HG03342 (cell line): ENCODE measurements around the gene CADM2.
"Not testable (repeated sequence)": the region's sequence is repeated elsewhere in the genome, so short reads cannot be mapped to it uniquely, and the experiment has no call there.

Experiments used
- ATAC-seq: cut with Tn5 transposase; IDR thresholded peaks from one replicate; pipeline ENCODE4 v1.9.1; 2021; ENCODE audit warnings: mild to moderate bottlenecking, moderate library complexity; ENCODE audit not compliant: unreplicated experiment

The CADM2 gene

DNA sequence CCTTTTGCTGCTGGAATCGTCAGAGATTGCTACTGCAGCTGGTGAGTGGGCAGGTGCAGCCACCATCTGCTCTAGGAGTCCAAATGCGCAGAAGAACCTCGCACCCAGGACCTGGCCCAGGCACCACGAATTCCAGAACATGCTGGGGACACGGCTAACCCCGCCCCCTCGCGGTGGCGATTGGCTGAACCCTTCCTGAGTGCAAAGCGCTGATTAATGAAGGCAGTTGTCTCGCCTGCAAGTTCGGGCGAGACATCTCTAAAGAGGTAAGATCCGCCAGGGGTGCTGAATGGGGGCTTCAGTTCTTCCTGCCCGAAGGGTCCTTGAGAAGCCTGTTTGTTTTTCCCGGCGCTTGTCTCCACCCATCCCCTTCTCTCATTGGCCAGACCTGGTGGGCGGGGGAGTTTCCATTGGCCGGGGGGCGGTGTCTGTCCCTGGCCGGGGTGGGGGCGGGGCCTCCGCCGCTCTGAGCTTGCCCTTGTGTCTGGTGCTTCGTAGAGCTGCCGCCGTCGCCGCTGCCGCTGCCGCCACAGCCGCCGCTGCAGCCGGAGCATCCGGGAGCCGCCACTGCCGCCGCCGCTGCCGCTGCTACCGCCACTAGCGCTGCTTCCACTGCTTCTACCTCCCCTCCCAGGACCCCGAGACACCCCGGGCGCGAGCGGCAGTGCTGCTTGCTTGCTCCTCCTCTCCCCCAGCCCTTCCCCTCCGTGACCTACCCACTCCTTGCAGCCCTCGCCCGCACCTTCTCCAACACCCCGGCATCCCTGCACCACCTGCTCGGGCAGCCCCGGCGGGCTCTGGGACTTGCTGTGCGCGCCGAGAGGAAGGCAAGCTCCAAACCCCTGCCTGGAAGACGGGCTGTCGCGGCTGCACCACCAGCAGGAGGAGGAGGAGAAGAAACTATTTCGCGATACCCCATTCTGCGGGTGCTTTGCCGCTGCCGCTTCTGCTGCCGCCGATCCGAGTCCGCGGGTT lies at the start of gene CADM2:
TSS of gene CADM2 (plus strand) at position 495 of the 975 bp plus-strand sequence.
- peak; percentile 96 for ATAC-seq

DNA sequence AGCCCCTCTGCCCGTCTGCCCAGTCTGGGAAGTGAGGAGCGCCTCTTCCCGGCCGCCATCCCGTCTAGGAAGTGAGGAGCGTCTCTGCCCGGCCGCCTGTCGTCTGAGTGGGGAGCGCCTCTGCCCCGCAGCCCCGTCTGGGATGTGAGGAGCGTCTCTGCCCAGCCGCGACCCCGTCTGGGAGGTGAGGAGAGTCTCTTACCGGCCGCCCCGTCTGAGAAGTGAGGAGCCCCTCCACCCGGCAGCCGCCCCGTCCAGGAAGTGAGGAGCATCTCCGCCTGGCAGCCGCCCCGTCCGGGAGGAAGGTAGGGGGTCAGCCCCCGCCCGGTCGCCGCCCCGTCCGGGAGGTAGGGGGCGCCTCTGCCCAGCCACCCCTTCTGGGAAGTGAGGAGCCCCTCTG lies 40.2 kb upstream of the CADM2 start:
- not testable (repeated sequence) for ATAC-seq

DNA sequence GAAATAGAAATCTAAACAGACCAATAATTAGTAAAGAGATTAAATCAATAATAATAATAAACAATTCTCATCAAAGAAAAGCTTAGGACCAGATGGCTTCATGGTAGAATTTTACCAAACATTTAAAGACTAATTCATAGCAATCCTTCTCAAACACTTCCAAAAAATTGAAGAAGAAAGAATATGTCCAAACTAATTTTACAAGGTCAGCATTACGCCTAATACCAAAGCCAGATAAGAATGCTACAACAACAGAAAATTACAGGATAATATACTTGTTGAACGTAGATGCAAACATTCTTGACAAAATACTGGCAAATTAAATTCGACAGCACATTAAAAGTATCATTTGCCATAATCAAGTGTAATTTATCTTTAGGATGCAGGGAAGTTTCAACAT lies 36.1 kb upstream of the CADM2 start:
- no peak for ATAC-seq

DNA sequence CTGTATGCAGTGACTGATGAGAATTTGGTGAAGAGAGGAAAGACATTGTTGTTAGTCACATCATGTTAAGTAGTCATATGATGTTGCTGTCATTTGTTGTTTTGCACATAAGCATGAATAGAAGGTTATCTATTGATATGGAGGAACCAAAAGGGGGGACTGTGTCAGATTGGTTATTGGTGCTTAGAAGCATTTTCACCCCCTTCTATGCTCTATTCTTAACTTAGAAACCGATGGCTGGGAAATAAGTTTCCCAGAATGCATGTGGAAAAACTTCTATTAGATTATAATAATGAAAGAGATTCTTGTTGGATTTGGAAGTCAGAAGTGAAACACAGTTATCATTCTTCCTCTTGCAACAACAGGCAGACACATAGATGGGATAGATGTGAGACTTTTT lies 33.2 kb upstream of the CADM2 start:
- no peak for ATAC-seq

DNA sequence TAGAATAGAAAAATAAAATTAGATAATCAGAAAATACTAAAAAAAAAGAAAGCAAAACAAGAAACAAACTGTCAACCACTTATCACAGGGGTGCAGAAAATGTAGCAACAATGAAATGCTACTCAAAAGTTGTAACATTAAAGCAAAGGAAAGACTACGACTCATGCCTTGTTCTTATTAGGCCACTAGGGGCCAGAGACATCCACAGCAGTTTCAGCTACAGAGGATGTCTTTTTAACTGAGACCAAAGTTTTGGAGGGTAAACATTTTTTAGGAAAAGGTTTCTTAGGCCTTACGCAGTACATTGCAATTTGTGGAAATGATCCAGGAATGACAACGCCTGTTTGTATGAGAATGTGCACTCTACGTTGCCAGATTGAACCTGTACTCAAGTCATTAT lies 15.4 kb upstream of the CADM2 start:
- no peak for ATAC-seq

DNA sequence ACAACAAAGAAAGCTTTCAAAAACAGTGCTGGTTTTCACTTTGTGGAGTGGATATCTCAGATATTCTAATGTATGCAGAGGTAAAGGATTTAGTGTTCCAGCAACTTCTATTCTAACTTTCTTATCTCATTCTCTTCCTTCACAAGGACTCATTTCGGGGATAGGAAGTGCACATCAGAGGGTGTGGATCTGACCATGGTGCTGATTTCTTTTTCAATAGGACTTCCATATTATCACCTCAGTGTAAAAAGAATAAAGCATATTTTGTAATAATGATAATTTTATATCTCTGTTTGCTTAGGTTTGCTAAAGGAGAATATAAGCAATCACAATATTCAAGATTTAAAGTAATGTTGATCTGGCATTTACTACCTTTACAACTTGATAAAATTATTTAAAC lies 12.5 kb upstream of the CADM2 start:
- no peak for ATAC-seq

DNA sequence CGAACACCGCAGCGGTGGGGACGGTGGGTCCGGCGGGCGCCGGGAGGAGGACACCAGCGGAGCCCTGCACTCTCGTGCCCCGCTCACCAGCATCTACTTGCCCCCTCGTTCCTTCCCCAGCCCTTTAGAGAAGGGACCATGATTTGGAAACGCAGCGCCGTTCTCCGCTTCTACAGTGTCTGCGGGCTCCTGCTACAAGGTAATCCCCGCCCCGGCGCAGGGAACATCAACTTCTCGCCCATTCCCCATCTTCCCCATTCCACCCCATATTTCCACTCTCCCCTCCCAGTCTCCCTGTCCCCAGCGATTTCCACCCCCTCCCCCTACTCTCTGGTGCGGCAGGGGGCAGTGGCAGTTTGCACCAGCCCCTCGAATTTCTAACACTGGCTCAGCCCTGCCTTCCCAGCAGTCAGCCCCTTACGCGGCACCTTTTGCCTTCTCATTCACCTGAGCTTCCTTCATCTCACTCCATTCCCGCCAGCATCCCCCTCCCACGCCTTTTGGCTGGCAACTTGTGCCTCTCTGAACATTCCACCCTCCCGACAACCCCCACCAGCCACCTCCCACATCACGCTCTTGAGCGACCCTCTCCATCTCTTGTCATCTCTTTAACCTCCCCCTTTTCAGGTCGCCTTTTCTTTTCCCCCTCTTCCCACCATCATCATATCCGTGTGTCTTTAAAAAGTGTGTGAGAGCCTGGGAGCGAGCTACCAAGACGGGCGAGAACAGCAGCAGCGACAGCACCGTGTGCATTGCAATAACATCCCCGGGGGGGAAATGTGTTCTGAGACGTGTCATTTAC lies 882 bp downstream of the CADM2 start:
- ATAC-seq = no peak

DNA sequence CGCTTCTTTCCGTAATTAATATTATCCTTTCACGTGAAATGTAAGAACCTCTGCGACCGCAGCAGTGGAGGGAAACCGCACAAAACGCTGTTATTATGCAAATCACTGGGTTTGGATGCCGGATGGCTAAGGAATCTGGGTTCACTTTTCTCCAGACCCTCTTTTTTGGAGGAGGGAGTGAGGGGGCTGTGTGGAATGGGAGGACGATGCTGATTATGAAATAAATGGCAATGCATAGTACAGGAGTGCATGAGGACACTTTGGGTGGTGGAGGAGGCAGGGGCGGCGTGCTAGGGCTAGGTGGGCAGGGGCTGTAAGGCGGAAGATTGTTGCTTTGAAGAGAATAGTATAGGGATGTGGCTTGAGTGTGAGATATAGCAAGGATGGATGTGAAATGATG lies 1.8 kb downstream of the CADM2 start:
- no peak for ATAC-seq

DNA sequence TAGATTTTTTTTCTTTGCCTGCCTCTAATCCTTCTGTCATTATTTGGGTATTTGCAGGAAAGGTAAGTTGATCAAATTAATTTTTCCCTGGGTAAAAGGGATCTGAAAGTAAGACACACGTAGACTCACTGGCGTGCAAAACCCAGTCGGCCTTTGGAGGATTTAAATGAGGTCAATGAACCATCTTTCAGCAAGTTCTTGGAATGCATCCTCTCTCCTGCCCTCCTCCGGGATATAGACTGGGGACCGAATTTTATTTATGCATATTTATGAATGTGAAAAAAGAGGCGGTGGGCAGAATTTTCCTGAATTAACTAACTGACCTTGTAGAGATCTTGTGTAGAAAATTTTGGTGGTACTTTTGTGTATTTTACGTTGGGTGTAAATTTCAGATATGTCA lies 2.2 kb downstream of the CADM2 start:
- ATAC-seq = no peak

DNA sequence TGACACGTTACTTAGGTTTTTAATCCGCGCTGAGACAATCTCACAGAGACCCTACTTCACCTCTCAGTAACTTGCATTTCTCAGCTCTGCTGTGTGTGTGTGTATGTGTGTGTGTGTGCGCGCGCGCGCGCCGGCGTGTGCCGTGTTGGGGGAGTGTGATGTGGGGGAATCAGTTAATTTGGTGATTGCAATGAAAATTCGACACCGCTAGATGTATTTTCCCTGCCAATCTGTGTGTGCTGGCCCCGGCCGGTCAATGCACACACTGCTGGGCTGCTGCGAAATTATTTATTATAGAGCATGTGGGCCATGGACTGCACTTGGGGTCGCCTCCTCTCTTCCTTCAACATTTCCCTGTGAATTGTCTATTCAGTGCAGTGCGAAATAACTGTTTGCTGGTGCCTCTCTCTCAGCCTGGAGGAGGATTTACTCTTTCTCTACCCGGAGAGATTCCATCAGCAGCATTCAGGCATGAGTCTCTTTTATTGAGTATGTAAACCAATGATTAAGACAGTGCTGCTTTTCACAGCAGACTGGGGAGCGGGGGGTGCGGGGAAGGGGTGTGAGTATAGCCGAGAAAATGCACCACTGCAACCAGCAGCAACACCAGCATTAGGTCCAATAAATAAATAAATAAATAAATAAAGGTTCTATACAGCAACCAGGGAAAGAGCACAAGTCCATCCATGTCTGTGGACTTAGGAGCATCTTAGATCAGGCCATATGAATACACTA lies 2.9 kb downstream of the CADM2 start:
- ATAC-seq = no peak

DNA sequence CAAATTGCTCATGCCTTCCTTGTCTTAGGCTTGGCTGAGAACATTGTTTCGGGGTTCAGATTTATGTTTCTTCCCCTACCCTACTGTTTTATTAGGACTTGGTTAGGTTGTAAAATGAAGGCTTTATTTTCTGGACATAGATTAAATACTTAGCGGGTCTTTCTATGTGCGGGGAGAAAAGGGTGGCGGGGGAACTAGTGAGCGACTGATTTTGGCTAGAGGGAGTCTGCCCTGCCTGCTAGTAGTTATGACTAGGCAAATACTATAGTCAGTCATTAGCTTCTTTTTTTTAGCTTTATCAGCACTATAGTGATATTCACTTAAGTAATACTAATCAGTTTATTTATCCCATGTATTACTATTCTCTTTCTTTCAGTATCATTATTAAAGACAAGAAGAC lies 3.6 kb downstream of the CADM2 start:
- no peak for ATAC-seq

DNA sequence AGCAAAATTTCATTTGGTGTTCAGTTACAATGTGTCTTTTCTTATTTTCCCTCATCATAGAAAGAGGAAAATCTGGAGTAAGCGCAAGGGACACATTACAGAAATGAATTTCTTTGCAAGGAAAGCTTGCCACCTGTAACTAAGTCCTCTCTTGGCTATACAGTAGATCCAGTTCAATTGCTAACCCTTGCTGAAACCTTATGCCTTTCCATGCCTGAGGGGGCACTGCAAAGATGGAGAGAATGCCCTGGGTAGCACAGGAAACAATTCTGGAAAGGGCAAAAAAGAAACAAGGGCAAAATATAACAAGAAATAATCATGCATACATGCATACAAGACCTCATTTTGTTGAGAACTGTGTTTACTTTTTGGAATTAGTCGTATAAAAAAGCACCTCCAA lies 4.3 kb downstream of the CADM2 start:
- ATAC-seq = no peak

DNA sequence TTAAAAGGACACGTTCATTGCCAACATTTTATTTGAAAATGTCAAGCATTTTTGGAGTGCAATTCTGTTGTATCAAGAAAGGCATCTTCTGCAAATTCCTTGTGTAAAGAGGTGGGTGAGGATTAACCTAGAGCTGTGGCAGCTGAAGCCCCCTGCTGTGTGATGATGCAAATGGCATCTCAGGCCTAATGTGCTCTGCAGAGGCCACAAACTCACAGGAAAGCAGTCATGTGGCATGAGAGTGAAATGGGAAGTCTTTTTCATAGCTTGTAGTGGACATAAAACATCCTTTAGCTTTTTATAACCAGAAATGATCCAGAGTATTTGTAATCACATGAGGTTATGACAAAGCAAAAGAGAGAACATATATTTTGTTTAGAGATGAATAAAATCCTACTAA lies 6.4 kb downstream of the CADM2 start:
- ATAC-seq = no peak

DNA sequence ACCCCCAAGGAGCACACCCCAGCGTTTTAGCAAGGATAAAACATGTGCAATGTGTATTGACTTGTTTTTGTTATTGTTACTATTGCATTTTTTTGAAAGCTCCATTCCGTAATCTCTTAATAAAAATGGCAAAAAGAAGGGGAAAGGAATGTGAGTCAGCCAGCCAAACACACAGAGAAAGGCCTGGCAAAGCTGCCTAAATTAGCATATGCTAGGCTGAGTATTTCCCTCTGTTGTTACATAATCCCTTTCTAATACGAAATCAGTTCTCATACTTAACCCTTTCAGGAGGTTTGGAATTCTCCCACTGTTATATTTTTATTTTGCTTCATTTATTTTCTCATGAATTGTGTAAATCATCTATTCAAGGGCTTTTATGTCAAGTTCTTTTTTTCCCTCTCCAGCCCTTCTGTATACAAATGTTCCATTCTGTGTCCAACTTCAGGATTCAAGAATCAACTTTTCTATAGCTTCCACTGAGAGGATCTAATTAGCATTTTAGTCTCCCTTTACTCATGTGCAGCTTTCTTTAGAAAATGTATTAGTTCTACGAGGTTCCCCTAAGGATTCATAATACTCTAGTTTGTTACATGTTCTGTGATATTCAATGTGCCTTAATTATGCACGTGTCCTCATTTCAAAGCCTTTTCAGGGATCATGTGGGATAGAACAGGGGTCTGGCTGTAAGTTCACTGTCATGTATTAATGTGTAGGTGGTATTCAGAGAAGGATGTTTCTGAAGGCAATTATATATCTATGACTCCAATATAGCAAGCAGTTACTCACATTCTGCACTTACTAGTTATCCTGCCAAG lies 9.2 kb downstream of the CADM2 start:
- no peak for ATAC-seq

DNA sequence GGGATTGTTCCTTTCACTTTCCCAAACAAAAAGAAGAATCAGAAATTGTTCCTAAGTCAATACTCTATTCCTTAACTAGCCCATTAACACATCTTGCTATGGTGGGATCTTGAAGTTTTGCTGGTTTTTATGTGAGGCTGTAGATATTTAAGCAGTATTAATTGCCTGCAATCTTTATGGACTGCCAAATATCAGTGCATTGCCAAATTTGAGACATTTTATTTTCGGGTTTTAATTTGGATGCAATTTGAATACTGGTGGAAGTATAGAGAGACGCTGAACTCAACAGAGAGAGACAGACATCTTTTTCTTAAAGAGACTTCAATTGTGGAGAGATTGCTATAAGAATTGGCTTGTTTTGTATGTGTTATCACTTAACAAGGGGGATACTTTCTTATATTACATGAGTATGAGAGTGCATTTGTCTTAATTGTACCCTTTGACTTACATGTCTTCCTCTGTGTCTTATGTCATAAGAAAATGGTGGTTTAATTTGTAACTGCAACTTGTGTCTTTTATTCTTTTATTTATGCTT lies 10.0 kb downstream of the CADM2 start:
- ATAC-seq = no peak

DNA sequence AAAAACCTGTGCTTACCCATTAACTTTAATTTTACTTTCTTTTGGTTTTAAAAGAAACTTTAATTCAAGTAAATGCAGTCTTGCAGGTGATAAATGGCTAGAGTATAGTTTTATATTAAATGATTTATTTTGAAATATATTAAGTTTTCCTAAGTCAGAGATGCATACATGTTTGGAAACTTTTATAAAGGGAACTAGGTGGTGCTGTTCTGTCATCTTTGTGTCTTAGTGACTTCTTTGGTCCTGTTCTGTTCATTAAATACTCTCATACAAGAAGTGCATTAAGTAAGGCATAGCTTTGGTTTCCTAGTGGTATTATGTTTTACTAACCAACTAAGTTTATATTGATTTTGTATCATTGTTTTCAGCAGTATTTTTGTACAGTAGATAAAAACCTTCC lies 15.6 kb downstream of the CADM2 start:
- ATAC-seq = no peak

DNA sequence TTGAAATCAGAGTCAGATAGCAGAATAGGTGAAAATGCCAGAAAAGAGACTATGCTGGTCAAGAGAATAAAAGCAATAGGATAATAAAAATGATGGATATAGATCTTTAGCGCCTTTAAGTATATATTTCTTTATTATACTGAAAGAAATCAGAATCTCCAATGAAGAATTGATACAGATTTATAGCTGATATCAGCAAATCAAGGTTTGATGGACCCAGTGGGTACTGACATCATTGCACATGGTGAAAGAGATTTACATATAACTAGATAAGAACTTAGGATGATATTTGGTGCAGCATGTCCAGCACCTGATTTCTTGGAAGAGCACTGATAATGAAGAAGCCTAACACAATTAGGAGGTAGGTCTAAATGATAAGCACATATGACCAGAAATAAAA lies 18.2 kb downstream of the CADM2 start:
- no peak for ATAC-seq

DNA sequence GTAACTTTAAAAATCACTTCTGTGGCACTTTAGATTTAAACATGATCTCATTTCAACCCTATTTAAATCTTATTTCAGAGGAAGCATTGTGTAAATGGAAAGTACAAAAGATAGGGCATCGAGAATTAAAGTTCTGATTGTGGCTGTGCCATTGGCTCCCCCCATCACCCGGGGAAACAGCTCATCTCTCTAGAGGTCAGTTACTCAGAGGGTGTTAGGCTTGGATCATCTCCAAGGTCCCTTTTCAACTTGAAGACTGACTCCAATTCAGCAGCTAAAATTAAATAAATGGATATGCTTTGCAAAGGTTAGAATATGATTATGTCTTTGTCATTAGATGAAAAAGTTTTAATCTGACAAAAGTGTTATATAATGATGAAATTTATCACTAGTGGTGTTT lies 20.1 kb downstream of the CADM2 start:
- ATAC-seq = no peak

DNA sequence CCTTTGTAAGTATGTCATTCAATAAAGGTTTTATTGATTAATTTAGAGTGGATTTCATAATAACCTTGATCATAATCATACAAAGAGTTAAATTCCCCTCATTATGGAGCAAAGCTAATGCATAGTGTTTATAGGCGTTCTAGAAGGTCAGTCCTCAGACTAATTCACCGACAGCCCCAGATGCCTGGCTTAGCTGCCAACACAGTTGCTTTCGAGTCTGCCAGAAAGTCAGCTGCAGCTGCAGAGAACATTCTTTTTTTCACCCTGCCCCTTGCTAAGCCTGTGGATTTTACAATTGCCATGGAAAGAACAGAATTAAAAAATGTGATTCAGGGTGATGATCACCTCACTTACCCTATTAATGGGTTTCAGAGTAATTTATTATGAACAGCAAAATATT lies 21.2 kb downstream of the CADM2 start:
- ATAC-seq = no peak

DNA sequence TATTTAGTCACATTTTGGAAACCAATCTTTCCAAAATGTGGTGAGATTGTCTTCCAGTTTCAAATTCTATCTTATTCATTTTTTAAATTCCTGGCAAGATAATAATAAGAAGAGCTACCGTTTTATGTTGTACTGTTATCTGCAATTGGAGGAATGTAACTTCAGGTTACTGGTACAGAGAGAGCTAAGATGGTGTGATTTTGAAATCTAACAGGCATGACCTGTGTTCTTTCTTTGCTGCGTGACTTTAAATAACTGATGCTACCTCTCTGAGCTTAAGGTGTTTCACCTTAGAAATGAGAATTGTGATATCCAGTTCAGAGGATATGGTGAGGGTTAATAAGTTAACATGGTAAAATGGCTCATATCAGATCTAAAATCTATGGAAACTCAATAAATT lies 21.7 kb downstream of the CADM2 start:
- no peak for ATAC-seq
